Uterus (tissue), 4 donors: ENCODE measurements around the gene VN1R4. TPM values are rescaled to one million over a fixed set of nuclear protein-coding genes. Genes with fewer than 3 reads are reported as not detected.
"Not testable (repeated sequence)": the region's sequence is repeated elsewhere in the genome, so short reads cannot be mapped to it uniquely, and the experiment has no call there.

Experiments used
- DNase-seq, 2 donors: peaks; one replicate each; pipeline ENCODE4 v3.0.0-alpha.2; 2019 to 2020
- H3K27ac ChIP-seq, 2 donors: fragments of 200-600 bp; sonication (generic); 1 replicate in 1 of 2; 2 replicates in 1 of 2; pipeline ENCODE4 v1.5.1; 2016 to 2018
- H3K27me3 ChIP-seq, 2 donors: fragments of 200-600 bp; sonication (generic); one replicate each; pipeline ENCODE4 v1.5.1; 2018 to 2019; ENCODE audit warnings: control low read depth in 1 of 2
- H3K36me3 ChIP-seq, 2 donors: fragments of 200-600 bp; sonication (generic); one replicate each; pipeline ENCODE4 v1.5.1; 2019; ENCODE audit warnings: control low read depth in 1 of 2
- H3K4me1 ChIP-seq, 2 donors: fragments of 200-600 bp; sonication (generic); one replicate each; pipeline ENCODE4 v1.5.1; 2018 to 2019; ENCODE audit warnings: control low read depth in 1 of 2
- H3K4me3 ChIP-seq, 2 donors: fragments of 200-600 bp; sonication (generic); 1 replicate in 1 of 2; 2 replicates in 1 of 2; pipeline ENCODE4 v1.5.1; 2018 to 2019; ENCODE audit warnings: mild to moderate bottlenecking in 1 of 2
- H3K9me3 ChIP-seq, 2 donors: fragments of 200-600 bp; sonication (generic); one replicate each; pipeline ENCODE4 v1.5.1; 2019; ENCODE audit warnings: control low read depth in 1 of 2
- POLR2A ChIP-seq, 2 donors: fragments of 450-650 bp; IDR thresholded peaks; one replicate each; pipeline ENCODE4 v1.6.1; 2016; ENCODE audit warnings: antibody characterized with exemption in 2 of 2, mild to moderate bottlenecking in 1 of 2, moderate library complexity in 1 of 2
- intact Hi-C: fragments of 100-400 bp; cut with DNase I; formaldehyde crosslinking; loops from one replicate; pipeline ENCODE4 v1.15.1; 2023; ENCODE audit warnings: low total_unique reads
- total RNA-seq, 4 donors: library from RNA; depleted of rRNA in 3 of 4; stranded (reverse); fragments of >200 nt in 3 of 4; gene quantifications; one replicate each; pipeline versions ENCODE4 v1.1.0 to v1.2.4, GENCODE V29; 2014 to 2023
- TF ChIP-seq, protein P1 (sequence below), 4 experiments: fragments of 200-600 bp in 2 of 4; fragments of 450-650 bp in 2 of 4; sonication (generic) in 2 of 4; IDR thresholded peaks; one replicate each; pipeline ENCODE4 v1.5.1; 2016 to 2019; ENCODE audit warnings: antibody characterized with exemption in 4 of 4, mild to moderate bottlenecking in 2 of 4, moderate library complexity in 1 of 4
- donor health status: DM: yes; HTN: yes; CAD: no.

VN1R4 gene, protein sequence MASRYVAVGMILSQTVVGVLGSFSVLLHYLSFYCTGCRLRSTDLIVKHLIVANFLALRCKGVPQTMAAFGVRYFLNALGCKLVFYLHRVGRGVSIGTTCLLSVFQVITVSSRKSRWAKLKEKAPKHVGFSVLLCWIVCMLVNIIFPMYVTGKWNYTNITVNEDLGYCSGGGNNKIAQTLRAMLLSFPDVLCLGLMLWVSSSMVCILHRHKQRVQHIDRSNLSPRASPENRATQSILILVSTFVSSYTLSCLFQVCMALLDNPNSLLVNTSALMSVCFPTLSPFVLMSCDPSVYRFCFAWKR
- not detected for total RNA-seq

DNA sequence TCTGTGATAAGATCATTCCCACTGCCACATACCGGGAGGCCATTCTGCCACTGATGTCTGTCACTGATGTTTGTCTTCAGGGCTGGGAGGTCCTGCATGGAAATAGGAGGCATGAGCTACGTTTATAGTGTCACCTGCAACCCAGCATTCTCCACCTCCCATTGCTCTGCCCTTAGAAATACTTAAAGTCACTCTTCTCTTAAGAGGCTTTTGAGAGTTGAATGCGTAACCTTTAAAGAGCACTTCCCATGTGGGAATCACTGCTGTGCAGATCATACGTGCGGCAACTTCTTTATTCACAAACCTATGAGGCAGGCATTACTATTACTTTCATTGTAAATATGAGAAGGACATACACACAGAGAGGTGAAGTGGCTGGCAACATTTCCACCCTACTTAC, at the start of gene VN1R4:
Gene VN1R4, minus strand, starts transcription at position 101 of the 400 bp plus-strand sequence. Its CDS starts 58 bp downstream, at position 43.
- DNase-seq, H3K27ac ChIP-seq, intact Hi-C loops, H3K4me1 ChIP-seq, H3K4me3 ChIP-seq, H3K9me3 ChIP-seq, H3K27me3 ChIP-seq, H3K36me3 ChIP-seq: not testable (repeated sequence)

DNA sequence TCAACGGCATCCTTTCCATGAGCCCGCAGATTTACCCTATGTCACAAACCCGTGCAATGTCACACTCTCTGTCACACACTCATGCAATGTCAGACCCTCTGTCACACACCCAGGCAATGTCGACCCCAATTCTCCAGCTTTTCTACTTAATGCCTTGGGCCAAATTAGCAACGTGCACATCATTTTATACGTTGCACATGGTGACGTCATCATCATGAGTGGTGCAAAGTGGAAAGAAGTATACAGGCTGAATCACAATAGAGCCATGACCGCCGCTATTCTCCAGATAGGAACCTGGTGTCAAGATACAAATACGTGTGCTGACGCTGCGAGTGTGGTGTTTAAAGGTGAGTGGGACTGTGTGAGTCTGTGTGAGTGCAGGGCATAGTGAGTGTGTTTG, 44.4 kb upstream of the VN1R4 start:
- no peaks in the 10 kb centered on the region for H3K4me1 ChIP-seq
- H3K9me3 ChIP-seq = no peaks in the 10 kb centered on the region
- H3K4me3 ChIP-seq = no peak overlapping the region
- H3K27me3 ChIP-seq = no peaks in the 10 kb centered on the region
- no peaks in the 10 kb centered on the region for H3K36me3 ChIP-seq
- intact Hi-C loops = no loop called here
- TF ChIP-seq, protein P1, sequence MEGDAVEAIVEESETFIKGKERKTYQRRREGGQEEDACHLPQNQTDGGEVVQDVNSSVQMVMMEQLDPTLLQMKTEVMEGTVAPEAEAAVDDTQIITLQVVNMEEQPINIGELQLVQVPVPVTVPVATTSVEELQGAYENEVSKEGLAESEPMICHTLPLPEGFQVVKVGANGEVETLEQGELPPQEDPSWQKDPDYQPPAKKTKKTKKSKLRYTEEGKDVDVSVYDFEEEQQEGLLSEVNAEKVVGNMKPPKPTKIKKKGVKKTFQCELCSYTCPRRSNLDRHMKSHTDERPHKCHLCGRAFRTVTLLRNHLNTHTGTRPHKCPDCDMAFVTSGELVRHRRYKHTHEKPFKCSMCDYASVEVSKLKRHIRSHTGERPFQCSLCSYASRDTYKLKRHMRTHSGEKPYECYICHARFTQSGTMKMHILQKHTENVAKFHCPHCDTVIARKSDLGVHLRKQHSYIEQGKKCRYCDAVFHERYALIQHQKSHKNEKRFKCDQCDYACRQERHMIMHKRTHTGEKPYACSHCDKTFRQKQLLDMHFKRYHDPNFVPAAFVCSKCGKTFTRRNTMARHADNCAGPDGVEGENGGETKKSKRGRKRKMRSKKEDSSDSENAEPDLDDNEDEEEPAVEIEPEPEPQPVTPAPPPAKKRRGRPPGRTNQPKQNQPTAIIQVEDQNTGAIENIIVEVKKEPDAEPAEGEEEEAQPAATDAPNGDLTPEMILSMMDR (IDR thresholded peaks at IDR 0.05) = no peak
- TF ChIP-seq POLR2A (IDR thresholded peaks at IDR 0.05) = no peak
- no peak for DNase-seq
- H3K27ac ChIP-seq = no peak overlapping the region

DNA sequence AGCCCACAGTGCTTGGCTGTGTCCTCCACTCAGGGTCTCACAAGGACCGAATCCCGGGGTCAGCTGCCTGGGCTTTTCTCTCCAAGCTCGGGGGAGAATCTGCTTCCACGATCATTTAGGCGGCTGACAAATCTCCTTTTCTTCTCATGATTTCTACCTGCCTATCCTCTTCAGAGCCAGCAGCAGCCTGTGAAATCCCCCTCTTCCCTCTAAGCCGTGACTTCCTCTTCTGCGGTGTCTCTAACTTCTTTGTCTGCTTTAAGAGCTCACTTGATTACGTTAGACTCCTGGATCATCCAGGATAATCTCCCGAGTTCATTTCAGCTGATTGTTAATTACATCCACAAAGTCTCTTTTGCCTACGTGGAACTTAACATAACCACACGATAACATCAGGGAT, 43.5 kb upstream of the VN1R4 start:
- Histone ChIP-seq H3K4me3 (no peak overlapping the region), H3K4me1 (no peaks in the 10 kb centered on the region), H3K27me3 (no peaks in the 10 kb centered on the region)

DNA sequence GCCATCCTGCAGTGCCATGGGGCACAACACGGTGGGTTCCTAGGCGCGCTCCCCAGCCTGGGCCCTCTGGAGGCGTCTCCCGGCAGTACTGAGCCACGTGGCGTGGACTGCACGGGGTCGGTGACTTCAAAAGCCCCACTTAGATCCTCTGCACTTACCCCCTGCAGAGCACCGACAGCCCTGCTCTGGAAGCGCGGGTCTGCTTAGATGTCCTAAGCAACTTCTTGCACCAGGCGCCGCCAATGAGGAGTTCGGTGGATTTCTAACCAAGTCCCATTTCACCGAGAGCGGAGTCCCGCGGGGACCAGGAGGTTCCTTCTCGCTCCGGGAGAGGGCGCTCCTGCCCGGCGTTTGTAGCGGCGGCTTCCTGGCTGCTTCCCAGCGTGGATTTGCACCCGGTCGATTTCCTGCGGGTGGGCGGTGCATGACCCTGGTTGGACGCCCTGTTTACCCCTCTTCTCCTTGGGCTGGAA, 40.9 kb upstream of the VN1R4 start:
- H3K4me1 ChIP-seq = no peaks in the 10 kb centered on the region
- no peak overlapping the region for H3K4me3 ChIP-seq
- intact Hi-C loops = no loop called here
- H3K27ac ChIP-seq = no peak overlapping the region
- TF ChIP-seq, protein P1 (IDR thresholded peaks at IDR 0.05) = peak in 2 of 4 experiments; percentile 15 to 24
- TF ChIP-seq POLR2A (IDR thresholded peaks at IDR 0.05) = no peak
- H3K27me3 ChIP-seq = no peaks in the 10 kb centered on the region
- DNase-seq = no peak
- H3K36me3 ChIP-seq = no peaks in the 10 kb centered on the region
- H3K9me3 ChIP-seq = no peaks in the 10 kb centered on the region

More for the DNA sequence above, 43.5 kb upstream of the VN1R4 start:
- intact Hi-C loops = no loop called here
- no peaks in the 10 kb centered on the region for H3K36me3 ChIP-seq
- H3K9me3 ChIP-seq = no peaks in the 10 kb centered on the region
- TF ChIP-seq, protein P1 (IDR thresholded peaks at IDR 0.05) = no peak
- no peak for TF ChIP-seq POLR2A (IDR thresholded peaks at IDR 0.05)
- DNase-seq = no peak
- H3K27ac ChIP-seq = no peak overlapping the region

DNA sequence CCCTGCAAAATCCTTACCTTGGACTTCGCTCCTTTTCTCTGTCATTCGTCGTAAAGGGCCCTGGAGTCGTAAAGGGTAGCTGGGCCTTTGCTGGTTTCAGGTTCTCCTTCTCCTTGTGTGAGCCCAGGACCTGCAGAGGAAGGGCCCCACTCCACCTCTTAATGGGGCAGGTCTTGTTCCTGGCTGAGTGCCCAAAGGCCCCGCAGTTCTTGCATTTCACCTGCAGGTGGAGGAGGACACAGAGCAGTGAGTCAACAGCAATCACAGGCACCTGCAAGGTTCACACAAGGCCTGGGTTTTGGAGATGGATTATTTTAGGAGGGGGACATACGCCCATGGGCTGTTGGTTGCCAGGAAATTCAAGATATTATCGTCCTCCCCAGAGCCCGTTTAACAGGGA, 33.8 kb upstream of the VN1R4 start:
- intact Hi-C loops, H3K36me3 ChIP-seq, H3K4me3 ChIP-seq, H3K9me3 ChIP-seq, H3K27me3 ChIP-seq, H3K27ac ChIP-seq, DNase-seq, H3K4me1 ChIP-seq: not testable (repeated sequence)

DNA sequence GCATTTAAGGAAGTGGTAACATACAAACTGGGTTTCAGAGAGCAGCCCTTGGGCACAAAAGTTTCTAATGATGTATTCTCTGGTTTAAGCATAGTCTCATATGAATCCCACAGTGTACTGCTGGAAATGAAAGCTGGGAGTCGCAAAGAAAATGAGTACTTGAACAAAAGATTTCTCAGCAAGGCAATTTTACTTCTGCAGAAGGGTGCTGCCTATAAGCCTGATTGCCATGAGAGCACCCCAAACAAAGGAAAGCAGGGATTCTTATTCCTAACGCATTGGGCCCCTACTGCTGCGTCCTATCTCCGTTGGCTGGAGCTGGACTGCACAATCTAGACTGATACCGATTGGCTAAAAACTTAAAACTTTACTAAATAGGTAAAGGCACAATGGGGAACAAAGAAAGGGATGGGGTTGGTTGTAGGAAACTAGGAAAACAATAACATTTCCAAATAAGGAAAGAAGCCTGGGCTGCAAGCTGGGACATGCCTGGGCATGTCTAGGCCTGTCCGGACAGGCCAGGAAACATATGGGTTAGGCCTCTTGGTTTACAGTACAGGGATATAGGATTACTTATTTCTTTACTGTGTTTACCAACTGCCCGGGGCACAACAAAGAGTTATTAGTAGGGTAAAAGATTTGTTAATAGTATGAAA, 27.4 kb upstream of the VN1R4 start:
- Histone ChIP-seq H3K4me3 (no peak overlapping the region), H3K27me3 (no peaks in the 10 kb centered on the region), H3K4me1 (no peaks in the 10 kb centered on the region), H3K9me3 (peaks cover 0 to 2% of the 10 kb centered on the region in 2 donors), H3K36me3 (no peaks in the 10 kb centered on the region), H3K27ac (no peak overlapping the region)
- TF ChIP-seq, protein P1 (IDR thresholded peaks at IDR 0.05) = no peak
- TF ChIP-seq POLR2A (IDR thresholded peaks at IDR 0.05) = no peak
- intact Hi-C loops = no loop called here
- DNase-seq = no peak
